ENCODE results near the gene LILRA2.

LILRA2 gene

DNA sequence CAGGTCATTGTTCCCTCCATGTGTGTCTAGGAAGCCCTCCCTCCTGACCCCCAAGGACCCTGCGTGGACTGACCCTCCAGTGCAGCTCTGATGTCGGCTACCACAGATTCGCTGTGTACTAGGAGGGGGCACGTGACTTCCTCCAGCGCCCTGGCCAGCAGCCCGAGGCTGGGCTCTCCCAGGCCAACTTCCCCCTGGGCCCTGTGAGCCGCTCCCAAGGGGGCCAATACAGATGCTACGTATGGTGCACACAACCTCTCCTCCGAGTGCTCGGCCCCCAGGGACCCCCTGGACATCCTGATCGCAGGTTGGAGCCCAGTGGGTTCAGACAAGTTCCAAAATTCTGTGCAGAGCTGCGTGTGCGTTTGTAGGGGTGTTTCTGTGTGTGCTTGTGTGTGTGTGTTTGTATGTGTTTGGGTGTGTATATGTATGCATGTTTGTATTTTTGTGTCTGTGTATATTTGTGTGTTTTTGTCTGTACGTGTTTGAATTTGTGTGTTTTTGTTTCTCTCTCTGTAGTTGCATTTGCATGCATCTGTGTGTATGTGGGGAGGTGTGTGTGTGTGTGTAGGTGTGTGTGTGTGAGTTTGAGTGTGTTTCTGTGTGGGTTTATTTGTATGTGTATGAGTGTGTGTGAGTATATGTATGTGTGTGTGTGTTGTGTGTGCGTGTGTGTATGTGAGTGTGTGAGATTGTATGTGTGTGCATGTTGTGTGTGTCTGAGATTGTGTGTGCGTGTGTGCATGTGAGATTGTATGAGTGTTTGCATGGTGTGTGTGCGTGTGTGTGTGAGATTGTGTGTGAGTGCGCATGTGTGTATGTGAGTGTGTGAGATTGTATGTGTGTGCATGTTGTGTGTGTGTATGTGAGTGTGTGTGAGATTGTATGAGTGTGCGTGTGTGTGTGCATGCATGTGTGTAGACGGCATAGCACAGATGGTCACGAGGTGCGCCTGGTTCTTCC, 21.4 kb upstream of the LILRA2 start:
- H3K27ac ChIP-seq, result no peak overlapping the region
- ChIA-PET CTCF (no interaction called here), POLR2A (ENCODE audit: low non-redundant PET) (no interaction called here)
- TF ChIP-seq, protein P1, sequence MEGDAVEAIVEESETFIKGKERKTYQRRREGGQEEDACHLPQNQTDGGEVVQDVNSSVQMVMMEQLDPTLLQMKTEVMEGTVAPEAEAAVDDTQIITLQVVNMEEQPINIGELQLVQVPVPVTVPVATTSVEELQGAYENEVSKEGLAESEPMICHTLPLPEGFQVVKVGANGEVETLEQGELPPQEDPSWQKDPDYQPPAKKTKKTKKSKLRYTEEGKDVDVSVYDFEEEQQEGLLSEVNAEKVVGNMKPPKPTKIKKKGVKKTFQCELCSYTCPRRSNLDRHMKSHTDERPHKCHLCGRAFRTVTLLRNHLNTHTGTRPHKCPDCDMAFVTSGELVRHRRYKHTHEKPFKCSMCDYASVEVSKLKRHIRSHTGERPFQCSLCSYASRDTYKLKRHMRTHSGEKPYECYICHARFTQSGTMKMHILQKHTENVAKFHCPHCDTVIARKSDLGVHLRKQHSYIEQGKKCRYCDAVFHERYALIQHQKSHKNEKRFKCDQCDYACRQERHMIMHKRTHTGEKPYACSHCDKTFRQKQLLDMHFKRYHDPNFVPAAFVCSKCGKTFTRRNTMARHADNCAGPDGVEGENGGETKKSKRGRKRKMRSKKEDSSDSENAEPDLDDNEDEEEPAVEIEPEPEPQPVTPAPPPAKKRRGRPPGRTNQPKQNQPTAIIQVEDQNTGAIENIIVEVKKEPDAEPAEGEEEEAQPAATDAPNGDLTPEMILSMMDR (conservative IDR thresholded peaks at IDR 0.05; ENCODE audit: low read depth), result no peak
- no peak for DNase-seq (ENCODE audit: low spot score)

DNA sequence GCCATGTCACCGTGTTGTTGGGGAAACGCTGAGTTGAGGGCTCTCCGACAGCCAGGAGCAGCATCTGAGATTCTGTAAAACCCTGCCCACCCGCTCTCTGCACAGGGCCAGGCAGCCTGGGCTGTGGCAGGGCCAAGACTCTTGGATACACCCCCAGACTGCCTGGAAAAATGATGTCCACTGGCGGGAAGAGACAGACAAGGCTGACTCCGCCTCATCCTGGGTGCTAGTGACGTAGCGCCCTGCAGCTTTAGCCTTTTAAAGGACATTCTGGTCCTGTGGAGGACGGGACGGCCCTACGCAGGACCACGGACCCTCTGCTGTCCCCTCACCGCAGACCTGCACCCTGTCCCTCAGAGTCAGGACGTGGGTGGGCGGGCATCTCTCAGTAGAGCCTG, 20.7 kb upstream of the LILRA2 start:
- no peak for DNase-seq (ENCODE audit: low spot score)
- TF ChIP-seq, protein P1 (conservative IDR thresholded peaks at IDR 0.05; ENCODE audit: low read depth), result no peak
- POLR2A ChIA-PET (ENCODE audit: low non-redundant PET), result no interaction called here
- H3K27ac ChIP-seq, result no peak overlapping the region
- CTCF ChIA-PET, result no interaction called here

DNA sequence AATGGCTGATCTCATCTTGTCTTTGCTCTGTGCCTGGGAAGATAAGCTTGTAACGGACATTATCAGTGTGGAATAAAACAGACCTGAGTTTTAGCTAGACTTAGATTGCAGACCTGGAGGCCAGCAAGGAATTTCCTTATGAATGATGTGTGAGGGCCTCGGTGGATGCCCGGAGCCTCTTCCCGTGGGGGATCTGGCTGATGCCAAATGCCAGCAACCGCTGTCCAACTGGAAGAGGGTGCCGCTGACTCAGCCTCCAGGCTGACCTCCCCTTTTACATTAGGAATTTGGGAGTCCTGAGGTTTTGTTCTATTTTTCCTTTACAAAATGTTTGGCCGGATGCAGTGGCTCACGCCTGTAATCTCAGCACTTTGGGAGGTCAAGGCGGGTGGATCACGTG, 19.6 kb upstream of the LILRA2 start:
- no peak overlapping the region for H3K27ac ChIP-seq
- POLR2A ChIA-PET (ENCODE audit: low non-redundant PET), result no interaction called here
- no peak for DNase-seq (ENCODE audit: low spot score)
- TF ChIP-seq, protein P1 (conservative IDR thresholded peaks at IDR 0.05; ENCODE audit: low read depth), result no peak
- CTCF ChIA-PET, result no interaction called here

DNA sequence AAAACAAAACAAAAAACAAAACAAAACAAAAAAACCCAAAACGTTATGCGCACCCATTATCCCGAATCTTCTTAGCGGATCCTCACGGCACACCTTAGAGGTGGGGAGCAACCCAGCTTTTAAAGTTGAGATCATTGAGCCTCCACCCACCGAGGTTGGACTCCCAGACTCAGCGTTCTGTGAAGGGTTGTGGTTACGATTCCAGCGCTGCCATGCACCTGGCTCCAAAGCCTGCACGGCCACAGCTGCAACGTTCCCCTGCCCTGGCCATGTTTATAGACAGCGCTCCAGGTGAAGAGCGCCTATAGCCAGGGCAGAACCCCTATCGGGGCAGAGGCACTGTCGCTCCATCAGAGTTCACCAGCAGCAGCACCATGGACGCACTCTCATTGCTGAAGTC, 18.7 kb upstream of the LILRA2 start:
- no peak overlapping the region for H3K27ac ChIP-seq
- TF ChIP-seq, protein P1 (conservative IDR thresholded peaks at IDR 0.05; ENCODE audit: low read depth), result no peak
- DNase-seq (ENCODE audit: low spot score), result no peak
- ChIA-PET POLR2A (ENCODE audit: low non-redundant PET) (no interaction called here), CTCF (interaction anchor here (0.9 kb wide), 1 partner anchor 1698 kb away, joined by 3 read pairs; no protein-coding TSS in a partner anchor)

DNA sequence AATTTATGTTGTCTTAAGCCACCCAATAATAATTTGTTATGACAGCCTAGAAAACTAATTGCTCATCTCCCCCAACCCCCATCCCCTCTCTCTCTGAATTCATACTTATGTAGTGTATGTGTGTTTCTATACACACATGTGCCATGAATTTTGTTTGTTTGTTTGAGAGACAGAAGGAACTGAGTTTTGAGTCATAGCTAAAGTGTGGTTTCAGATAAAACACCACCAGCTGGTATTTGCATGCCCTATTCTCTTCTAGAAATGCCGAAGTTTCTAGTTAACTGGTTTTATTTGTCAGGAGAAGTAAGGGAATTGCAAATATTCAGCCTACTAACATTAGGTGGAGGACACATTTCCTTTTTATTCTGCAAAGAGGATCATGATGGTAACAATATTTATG, 17.4 kb upstream of the LILRA2 start:
- POLR2A ChIA-PET (ENCODE audit: low non-redundant PET), result no interaction called here
- CTCF ChIA-PET, result interaction anchor here (0.6 kb wide), 1 partner anchor 24 kb away, joined by 4 read pairs; no protein-coding TSS in a partner anchor
- TF ChIP-seq, protein P1 (conservative IDR thresholded peaks at IDR 0.05; ENCODE audit: low read depth), result no peak
- H3K27ac ChIP-seq, result no peak overlapping the region
- DNase-seq (ENCODE audit: low spot score), result no peak

DNA sequence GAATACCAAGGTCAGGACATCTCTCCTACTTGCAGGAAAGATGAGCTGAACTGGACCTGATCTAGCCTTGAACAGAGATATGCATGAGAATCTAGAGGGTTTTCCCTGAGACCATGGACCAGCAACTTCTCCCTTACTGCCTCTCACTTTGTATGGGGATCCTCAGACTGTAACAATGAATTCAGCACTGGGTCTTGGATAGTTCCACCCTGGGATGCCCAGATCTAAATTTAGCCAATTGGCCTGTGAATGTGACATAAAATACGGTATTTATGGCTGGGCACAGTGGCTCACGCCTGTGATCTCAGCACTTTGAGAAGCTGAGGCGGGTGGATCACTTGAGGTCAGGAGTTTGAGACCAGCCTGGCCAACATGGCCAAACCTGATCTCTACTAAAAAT, 15.3 kb upstream of the LILRA2 start:
- no peak overlapping the region for H3K27ac ChIP-seq
- ChIA-PET CTCF (no interaction called here), POLR2A (ENCODE audit: low non-redundant PET) (no interaction called here)
- TF ChIP-seq, protein P1 (conservative IDR thresholded peaks at IDR 0.05; ENCODE audit: low read depth), result no peak
- no peak for DNase-seq (ENCODE audit: low spot score)
